Measurements from ENCODE around the gene USP31. TPM values are rescaled to one million over a fixed set of nuclear protein-coding genes. Genes with fewer than 3 reads are reported as not detected.

Gene USP31
- total RNA-seq, 1 donor from 2014 or later: 25.0 TPM

DNA sequence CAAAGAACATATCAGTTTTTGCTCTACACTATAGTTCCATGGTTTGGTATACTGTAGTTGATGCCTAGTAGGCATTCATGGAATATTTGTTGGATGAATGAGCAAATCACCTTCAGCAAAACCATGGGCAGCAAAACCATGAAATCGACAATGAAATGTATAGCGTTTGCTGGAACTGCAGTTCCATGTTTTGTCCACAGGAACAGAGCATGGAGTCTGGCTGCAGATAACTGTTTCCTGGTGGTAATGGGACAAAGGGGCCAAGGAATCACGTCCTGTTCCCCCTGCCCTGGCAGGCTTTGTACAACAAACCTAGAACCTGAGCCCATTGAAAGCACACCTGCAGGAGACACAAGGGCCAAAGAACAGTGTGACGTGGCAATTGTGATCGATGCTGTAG, 101.1 kb downstream of the USP31 start:
- no peak for ATAC-seq

DNA sequence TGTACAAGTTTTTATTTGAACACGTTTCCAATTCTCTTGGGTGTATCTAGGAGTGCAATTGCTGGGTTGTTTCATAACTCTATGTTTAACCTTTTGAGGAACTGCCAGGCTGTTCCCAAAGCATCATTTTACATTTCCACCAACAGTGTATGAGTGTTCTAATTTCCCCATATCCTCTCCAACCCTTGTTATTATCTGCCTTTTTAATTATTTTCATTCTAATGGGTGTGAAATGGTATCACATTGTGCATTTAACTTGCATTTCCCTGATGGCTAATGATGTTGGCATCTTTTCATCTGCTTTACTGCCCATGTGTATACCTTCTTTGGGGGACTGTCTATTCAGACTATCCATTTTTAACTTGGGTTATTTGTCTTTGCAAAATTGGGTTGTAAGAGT, 104.2 kb downstream of the USP31 start:
- no peak for DNase-seq
- ATAC-seq: no peak
- intact Hi-C loops (cut with micrococcal nuclease): no loop called here

More for the DNA sequence above, 101.1 kb downstream of the USP31 start:
- no peak for DNase-seq
- intact Hi-C loops (cut with micrococcal nuclease): no loop called here

DNA sequence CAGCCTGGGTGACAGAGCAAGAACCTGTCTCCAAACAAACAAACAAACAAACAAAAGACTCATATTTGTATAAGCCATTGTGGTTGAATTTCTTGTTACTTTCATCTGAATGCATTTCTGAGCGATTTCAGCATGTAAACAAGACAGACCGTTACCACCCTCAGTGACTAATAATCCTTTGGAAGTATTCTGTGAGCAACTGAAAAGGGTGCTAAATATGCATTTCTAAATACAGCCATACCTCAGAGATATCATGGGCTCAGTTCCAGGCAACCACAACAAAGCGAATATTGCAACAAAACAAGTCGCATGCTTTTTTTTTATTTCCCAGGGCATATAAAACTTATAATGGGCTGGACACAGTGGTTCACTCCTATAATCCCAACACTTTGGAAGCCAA, 109.0 kb downstream of the USP31 start:
- intact Hi-C loops (cut with micrococcal nuclease): no loop called here

GRCh38 chr16:23039118-23039517, 110.1 kb downstream of the USP31 start:
- no peak for ATAC-seq
- DNase-seq: no peak
- intact Hi-C loops (cut with micrococcal nuclease): no loop called here

More for the DNA sequence above, 109.0 kb downstream of the USP31 start:
- DNase-seq: no peak
- no peak for ATAC-seq

DNA sequence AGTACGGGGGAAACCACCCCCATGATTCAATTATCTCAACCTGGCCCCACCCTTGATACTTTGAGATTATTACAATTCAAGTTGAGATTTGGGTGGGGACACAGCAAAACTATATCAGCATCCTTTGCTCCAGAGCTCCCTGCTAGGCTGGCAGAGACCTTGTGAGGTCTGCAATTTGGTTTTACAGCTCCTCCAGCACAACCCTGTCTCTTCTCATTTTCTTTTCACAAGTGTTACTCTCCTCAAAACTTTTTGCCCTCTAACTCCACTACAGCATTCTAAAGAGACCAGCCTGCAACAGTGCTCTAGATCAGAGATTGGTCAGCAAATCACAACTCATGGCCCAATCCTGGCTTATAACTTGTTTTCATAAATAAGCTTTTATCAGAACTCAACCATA, 114.0 kb downstream of the USP31 start:
- ATAC-seq (no peak), DNase-seq (no peak)
- intact Hi-C loops (cut with micrococcal nuclease): no loop called here

DNA sequence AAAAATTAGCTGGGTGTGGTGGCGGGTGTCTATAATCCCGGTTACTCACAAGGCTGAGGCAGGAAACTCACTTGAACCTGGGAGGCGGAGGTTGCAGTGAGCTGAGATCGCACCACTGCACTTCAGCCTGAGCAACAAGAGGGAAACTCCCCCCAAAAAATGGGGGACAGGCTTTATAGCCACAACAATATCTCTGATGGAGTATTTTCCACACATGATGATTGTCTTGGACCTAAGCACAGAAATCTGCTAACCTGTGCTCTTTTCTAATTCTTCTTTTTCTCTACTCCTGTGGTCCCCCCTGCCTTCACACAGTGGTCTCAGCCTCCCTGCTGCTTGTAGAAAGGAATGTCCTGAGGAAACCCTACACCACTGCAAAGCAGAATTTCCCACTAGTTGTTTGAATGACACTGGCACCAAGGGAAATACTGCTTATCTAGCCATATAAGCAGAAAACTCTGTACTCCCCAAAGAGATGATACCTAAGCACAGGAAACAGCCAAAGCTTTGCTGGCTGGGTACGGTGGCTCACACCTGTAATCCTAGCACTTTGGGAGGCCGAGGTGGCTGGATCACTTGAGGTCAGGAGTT, 117.6 kb downstream of the USP31 start:
- intact Hi-C loops (cut with micrococcal nuclease): no loop called here
- no peak for DNase-seq
- no peak for ATAC-seq

GRCh38 chr16:23029733-23030420, 119.4 kb downstream of the USP31 start:
- DNase-seq (no peak), ATAC-seq (no peak)
- intact Hi-C loops (cut with micrococcal nuclease): no loop called here

DNA sequence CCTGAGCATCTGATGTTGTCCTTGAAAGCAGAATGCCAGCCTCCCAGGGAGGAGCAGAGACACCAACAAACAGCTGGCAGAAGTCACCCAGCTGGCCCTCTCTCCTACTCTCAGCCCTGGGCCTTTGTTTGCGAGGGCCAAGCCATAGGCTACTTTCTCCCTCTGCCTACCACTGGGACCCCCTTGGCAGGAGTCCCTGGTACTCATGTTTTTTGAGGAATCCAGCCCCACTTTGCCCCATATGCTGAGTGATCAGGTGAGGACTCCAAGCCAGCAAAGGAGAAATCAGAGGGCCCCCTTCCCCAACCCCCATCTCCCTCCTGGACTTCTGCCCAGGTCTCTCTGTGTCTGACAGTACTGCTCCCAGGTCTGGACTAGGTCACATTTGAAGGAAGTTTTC, 121.9 kb downstream of the USP31 start:
- intact Hi-C loops (cut with micrococcal nuclease): no loop called here
- no peak for ATAC-seq
- DNase-seq: no peak

GRCh38 chr16:23026784-23027362, 122.4 kb downstream of the USP31 start:
- intact Hi-C loops (cut with micrococcal nuclease): no loop called here
- no peak for DNase-seq
- ATAC-seq: no peak

DNA sequence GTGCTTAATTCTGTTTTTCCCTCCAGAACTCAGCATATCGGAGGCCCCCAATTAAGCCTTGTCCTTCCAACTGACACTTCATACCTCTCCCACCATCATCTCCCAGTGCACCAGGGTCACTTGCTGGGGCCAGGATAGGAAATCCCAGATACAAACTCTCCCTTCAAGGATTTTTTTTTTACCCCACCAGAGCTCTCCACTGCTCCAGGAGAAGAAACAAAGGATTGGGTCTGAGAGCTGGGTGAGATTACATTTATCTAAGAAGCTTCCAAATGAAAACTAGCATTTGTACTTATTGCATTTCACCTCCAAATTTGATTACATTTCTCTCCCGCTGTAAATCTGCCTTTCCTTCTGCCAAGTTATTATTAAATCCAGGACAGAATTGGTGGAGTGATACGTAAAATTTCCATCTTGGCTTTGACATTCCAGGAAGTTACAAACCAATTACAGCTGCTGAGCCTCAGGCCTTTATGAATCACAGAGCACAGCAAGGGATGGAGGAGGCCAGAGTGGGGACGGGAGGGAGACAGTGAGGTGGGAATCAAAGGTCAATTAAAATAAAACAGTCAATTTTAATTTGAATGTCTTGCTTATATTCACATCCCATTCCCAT, 123.5 kb downstream of the USP31 start:
- DNase-seq: no peak
- intact Hi-C loops (cut with micrococcal nuclease): no loop called here
- no peak for ATAC-seq

DNA sequence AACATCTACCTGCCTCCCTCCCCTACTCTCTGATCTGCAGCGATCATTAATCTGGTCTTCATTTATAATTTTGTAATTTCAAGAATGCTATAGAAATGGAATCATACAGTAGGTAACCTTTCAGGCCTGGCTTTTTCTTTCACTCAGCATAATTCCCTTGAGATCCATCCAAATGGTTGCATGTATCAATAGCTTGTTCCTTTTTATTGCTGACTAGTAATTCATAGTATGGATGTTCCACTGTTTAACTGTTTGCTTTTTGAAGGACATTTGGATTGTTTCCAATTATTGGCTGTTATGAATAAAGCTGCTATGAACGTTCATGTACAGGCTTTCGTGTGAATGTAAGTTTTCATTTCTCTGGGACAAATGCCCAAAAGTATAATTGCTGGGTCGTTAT, 125.2 kb downstream of the USP31 start:
- intact Hi-C loops (cut with micrococcal nuclease): no loop called here
- no peak for DNase-seq
- no peak for ATAC-seq

- intact Hi-C loops (cut with micrococcal nuclease): no loop called here
- ATAC-seq (no peak), DNase-seq (no peak)
These were observed 129.2 kb downstream of the USP31 start for GRCh38 chr16:23020084-23020483.

- intact Hi-C loops (cut with micrococcal nuclease): no loop called here
- ATAC-seq (no peak), DNase-seq (no peak)
These were observed 132.9 kb downstream of the USP31 start for GRCh38 chr16:23016368-23016767.

- no peak for ATAC-seq
- DNase-seq: no peak
- intact Hi-C loops (cut with micrococcal nuclease): no loop called here
These were observed 133.7 kb downstream of the USP31 start for GRCh38 chr16:23015580-23015979.

DNA sequence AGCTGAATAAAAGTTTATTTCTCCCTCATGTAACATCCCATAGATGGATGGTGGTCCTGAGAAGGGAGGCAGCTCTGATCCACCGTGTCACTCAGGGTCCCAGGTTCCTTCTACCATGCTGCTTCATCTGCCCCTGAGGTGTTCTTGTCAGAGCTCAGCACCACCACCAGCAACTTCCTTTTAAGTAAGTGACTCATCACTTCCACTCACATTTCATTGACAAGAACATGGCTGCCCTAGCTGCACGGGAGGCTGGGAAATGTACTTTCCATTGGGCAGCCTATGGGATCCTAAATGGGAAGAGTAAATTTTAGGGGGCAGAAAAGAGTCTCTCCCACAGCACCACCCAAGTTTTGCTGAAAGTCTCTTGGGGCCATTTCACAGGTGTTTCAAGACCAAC, 134.7 kb downstream of the USP31 start:
- no peak for DNase-seq
- intact Hi-C loops (cut with micrococcal nuclease): no loop called here
- no peak for ATAC-seq

Other genes starting within 250 kb of the USP31 start
- gene SCNN1G, start 33.3 kb upstream of the USP31 start, total RNA-seq: 0.12 TPM
- 1.4 TPM for gene SCNN1B, start 152.8 kb upstream of the USP31 start, total RNA-seq

Data from left ventricle myocardium superior (tissue), 1 donor.